ENCODE data around the gene HOXB4.

The HOXB4 gene

DNA sequence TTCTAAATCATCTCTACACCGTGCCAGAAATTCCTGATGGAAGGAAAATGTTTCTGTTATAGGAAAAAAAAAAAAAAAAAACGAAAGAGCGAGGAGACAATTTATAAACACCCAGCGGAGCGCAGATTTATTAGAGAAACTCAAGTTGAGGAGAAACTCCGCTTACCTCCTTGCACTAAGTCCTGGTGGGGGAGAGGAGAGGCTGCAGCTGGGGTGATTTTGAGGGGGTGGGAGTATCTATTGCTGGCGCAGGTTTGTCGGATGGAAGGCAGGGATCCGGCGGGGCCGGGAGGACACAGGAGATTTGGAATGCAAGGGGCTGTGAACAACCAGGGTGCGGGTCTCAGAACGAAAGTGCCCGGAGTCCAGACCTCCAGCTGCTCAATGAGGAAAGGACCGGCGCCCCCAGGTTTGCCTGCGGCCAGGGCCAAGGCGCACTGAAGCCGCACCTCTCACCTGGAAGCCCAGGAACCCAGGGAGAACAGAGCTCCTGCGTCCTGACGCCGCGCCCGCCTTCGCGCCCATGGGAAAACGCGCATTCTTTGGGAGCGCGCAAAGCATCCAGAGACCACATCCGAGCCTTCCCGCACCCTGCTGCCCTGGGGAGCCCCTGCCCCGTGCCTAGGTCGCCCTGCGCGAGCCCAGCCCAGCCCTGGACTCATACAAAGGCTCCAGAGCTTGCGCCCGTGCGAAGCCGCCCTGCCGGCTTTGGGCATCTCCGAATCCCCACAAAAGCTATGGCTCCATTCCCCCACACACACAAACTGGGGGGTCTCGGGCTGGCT, 39.5 kb upstream of the HOXB4 start:
- Histone ChIP-seq H3K4ac (ENCODE audit: low read depth, low read length) (no peak overlapping the region), H3K18ac (ENCODE audit: low read length) (no peak overlapping the region), H2AFZ (ENCODE audit: insufficient read depth, low read length, poor library complexity) (no peak overlapping the region), H2BK12ac (ENCODE audit: low read length) (no peak overlapping the region), H4K12ac (ENCODE audit: low read depth, low read length) (no peak overlapping the region), H3K9me3 (ENCODE audit: insufficient read depth, low read depth, low read length) (peaks cover 11% of the 10 kb centered on the region), H4K91ac (ENCODE audit: low read depth, low read length) (no peak overlapping the region), H3K23ac (ENCODE audit: low read length) (no peak overlapping the region), H3K4me2 (ENCODE audit: low read length) (no peak overlapping the region), H2BK120ac (ENCODE audit: insufficient read depth, low read length, poor library complexity) (no peak overlapping the region), H3K36me3 (ENCODE audit: control insufficient read depth in 1 of 2, insufficient read depth in 2 of 2, low read length in 2 of 2) (no peaks in the 10 kb centered on the region), H3K9ac (ENCODE audit: low read length) (no peak overlapping the region), H3K4me3 (ENCODE audit: low read depth, low read length) (no peak overlapping the region), H3K79me1 (ENCODE audit: low read length) (peaks cover 2% of the 10 kb centered on the region), H3K14ac (ENCODE audit: low read length) (no peak overlapping the region), H3K4me1 (ENCODE audit: control insufficient read depth in 1 of 2, insufficient read depth in 2 of 2, low read length in 2 of 2) (peaks cover 6 to 7% of the 10 kb centered on the region in 2 experiments), H3K27ac (ENCODE audit: low read depth, low read length) (no peak overlapping the region), H2AK5ac (ENCODE audit: low read length) (no peak overlapping the region), H4K8ac (ENCODE audit: low read depth, low read length) (no peak overlapping the region), H3K27me3 (ENCODE audit: insufficient read depth, low read length) (peaks cover 83% of the 10 kb centered on the region), H2BK5ac (ENCODE audit: low read depth, low read length, poor library complexity) (no peak overlapping the region), H3K79me2 (ENCODE audit: control insufficient read depth, insufficient read depth, low read length, poor library complexity) (no peaks in the 10 kb centered on the region)
- no peak for DNase-seq
- WGBS (ENCODE audit: extremely low coverage, insufficient coverage, insufficient read length): no CpG with 5 or more reads among the region's 43 CpGs

DNA sequence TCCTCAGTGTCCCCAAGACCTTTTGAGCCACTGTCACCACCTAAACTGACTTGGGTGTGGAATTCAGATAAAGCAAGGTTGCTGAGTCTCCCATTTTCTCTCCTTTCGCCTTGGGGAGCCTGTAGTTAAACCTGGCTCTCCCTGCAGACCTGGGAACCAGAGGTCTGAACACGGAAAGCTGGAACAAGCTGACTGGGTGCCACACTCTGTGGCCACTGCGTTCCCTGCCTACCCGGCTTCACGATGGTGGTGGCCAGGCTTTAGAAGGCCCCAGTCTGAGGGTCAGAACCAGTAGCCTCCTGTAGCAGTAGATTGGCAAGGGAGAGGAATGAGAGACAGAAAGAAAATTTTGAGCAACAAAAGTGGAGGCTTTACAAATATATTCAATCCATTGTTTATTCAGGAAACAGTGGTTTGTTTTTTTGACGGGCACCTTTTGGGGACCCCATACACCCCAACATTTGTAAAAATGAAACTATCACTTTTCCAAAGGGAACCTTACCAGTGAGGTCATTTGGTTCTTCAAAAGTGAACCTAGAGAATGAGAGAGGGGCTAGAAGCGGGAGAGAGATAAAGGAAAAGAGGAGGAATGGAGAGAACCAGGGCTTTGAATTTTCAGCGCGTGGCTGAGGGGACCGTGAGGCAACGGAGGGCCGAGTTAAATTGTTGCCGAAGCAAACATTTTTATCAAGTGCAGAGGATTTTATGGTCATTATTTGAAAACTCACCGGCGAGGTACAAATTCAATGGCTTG, 38.7 kb upstream of the HOXB4 start:
- peaks cover 2% of the 10 kb centered on the region for H3K79me1 ChIP-seq (ENCODE audit: low read length)
- no peak for DNase-seq
- H2BK5ac ChIP-seq (ENCODE audit: low read depth, low read length, poor library complexity): no peak overlapping the region
- H3K18ac ChIP-seq (ENCODE audit: low read length): no peak overlapping the region
- H2AK5ac ChIP-seq (ENCODE audit: low read length): no peak overlapping the region
- no peak overlapping the region for H4K12ac ChIP-seq (ENCODE audit: low read depth, low read length)
- H3K4ac ChIP-seq (ENCODE audit: low read depth, low read length): no peak overlapping the region
- H3K23ac ChIP-seq (ENCODE audit: low read length): no peak overlapping the region
- no CpG with 5 or more reads among the region's 15 CpGs for WGBS (ENCODE audit: extremely low coverage, insufficient coverage, insufficient read length)
- no peaks in the 10 kb centered on the region for H3K79me2 ChIP-seq (ENCODE audit: control insufficient read depth, insufficient read depth, low read length, poor library complexity)
- H3K4me3 ChIP-seq (ENCODE audit: low read depth, low read length): no peak overlapping the region
- H3K9ac ChIP-seq (ENCODE audit: low read length): no peak overlapping the region
- no peak overlapping the region for H4K91ac ChIP-seq (ENCODE audit: low read depth, low read length)
- H2BK120ac ChIP-seq (ENCODE audit: insufficient read depth, low read length, poor library complexity): no peak overlapping the region
- peaks cover 8 to 9% of the 10 kb centered on the region in 2 experiments for H3K4me1 ChIP-seq (ENCODE audit: control insufficient read depth in 1 of 2, insufficient read depth in 2 of 2, low read length in 2 of 2)
- H3K14ac ChIP-seq (ENCODE audit: low read length): no peak overlapping the region
- no peaks in the 10 kb centered on the region for H3K36me3 ChIP-seq (ENCODE audit: control insufficient read depth in 1 of 2, insufficient read depth in 2 of 2, low read length in 2 of 2)
- H3K4me2 ChIP-seq (ENCODE audit: low read length): no peak overlapping the region
- no peak overlapping the region for H3K27ac ChIP-seq (ENCODE audit: low read depth, low read length)
- H3K27me3 ChIP-seq (ENCODE audit: insufficient read depth, low read length): peaks cover 75% of the 10 kb centered on the region
- no peak overlapping the region for H4K8ac ChIP-seq (ENCODE audit: low read depth, low read length)
- no peak overlapping the region for H2AFZ ChIP-seq (ENCODE audit: insufficient read depth, low read length, poor library complexity)
- H2BK12ac ChIP-seq (ENCODE audit: low read length): no peak overlapping the region
- H3K9me3 ChIP-seq (ENCODE audit: insufficient read depth, low read depth, low read length): peaks cover 8% of the 10 kb centered on the region

DNA sequence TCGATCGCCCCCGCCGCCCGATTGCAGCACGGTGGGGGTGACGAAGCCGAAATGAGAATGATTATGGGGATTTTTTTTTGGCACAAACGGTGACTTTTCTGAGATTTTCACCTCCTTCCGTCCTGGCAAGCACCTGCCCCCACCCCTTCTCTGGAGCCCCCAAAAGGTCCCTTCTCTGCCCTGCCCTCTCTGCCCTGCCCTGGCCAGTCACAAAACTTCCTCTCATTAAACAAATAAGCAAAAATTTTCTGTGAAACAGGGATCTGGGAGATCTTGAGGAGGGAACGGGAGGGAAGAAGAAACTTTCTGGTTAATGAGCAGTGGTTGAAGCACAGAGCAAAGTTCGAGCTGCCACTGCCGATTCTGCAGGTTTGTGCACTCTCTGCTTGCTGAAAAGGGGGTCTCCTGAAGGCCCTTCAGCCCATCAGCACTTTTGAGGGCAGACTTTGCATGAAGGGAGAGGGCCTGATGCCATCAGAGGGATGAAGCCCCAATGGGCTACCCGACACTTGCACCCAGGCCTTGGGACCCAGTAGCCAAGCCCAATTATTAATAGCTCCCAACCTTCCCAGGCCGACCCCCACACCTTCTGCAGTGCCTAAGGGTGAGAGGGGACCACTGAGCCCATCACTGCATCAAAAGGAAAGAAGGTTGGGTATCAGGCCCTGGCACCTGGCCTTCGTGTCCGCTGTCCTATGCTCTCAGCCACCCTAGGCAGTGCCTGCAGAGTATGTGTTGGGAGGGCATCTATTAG, 38.0 kb upstream of the HOXB4 start:
- H3K27ac ChIP-seq (ENCODE audit: low read depth, low read length): no peak overlapping the region
- no peak overlapping the region for H3K23ac ChIP-seq (ENCODE audit: low read length)
- WGBS (ENCODE audit: extremely low coverage, insufficient coverage, insufficient read length): no CpG with 5 or more reads among the region's 17 CpGs

More for the DNA sequence above, 38.0 kb upstream of the HOXB4 start:
- Histone ChIP-seq H4K12ac (ENCODE audit: low read depth, low read length) (no peak overlapping the region), H3K36me3 (ENCODE audit: control insufficient read depth in 1 of 2, insufficient read depth in 2 of 2, low read length in 2 of 2) (no peaks in the 10 kb centered on the region), H3K4me1 (ENCODE audit: control insufficient read depth in 1 of 2, insufficient read depth in 2 of 2, low read length in 2 of 2) (peaks cover 9 to 13% of the 10 kb centered on the region in 2 experiments), H3K27me3 (ENCODE audit: insufficient read depth, low read length) (peaks cover 70% of the 10 kb centered on the region), H3K9me3 (ENCODE audit: insufficient read depth, low read depth, low read length) (peaks cover 8% of the 10 kb centered on the region), H4K91ac (ENCODE audit: low read depth, low read length) (no peak overlapping the region), H3K79me1 (ENCODE audit: low read length) (peaks cover 7% of the 10 kb centered on the region), H3K4me3 (ENCODE audit: low read depth, low read length) (no peak overlapping the region), H3K79me2 (ENCODE audit: control insufficient read depth, insufficient read depth, low read length, poor library complexity) (no peaks in the 10 kb centered on the region), H3K4ac (ENCODE audit: low read depth, low read length) (no peak overlapping the region), H3K4me2 (ENCODE audit: low read length) (no peak overlapping the region), H2AK5ac (ENCODE audit: low read length) (no peak overlapping the region), H3K14ac (ENCODE audit: low read length) (no peak overlapping the region), H3K9ac (ENCODE audit: low read length) (no peak overlapping the region), H2BK12ac (ENCODE audit: low read length) (no peak overlapping the region), H2AFZ (ENCODE audit: insufficient read depth, low read length, poor library complexity) (no peak overlapping the region), H2BK5ac (ENCODE audit: low read depth, low read length, poor library complexity) (no peak overlapping the region), H2BK120ac (ENCODE audit: insufficient read depth, low read length, poor library complexity) (no peak overlapping the region), H3K18ac (ENCODE audit: low read length) (no peak overlapping the region), H4K8ac (ENCODE audit: low read depth, low read length) (no peak overlapping the region)
- DNase-seq: no peak

Data from trophoblast cell (in vitro differentiated cells and primary cell).